A549 (cell line): ENCODE measurements around the gene TSHZ2. TPM values are rescaled to one million over a fixed set of nuclear protein-coding genes. Genes with fewer than 3 reads are reported as not detected.

ENCODE experiments used
- ATAC-seq, 2 experiments: fragments of 200-7000 bp in 1 of 2; fragments of >200 bp in 1 of 2; cut with Nextera tagmentation in 1 of 2; cut with Tn5 transposase in 1 of 2; 3 replicates each; pipeline versions ENCODE4 v1.8.0 to v1.9.1; 2018 to 2020; ENCODE audit warnings: mild to moderate bottlenecking in 1 of 2, moderate library complexity in 1 of 2
- CTCF ChIA-PET: fragments of 300-600 bp; sonication (Branson Sonifier 250); formaldehyde crosslinking; extraction: SDS; loops from one replicate; lab custom pipeline; 2021; ENCODE audit warnings: antibody characterized with exemption, inconsistent platforms; lab: Yijun Ruan, JAX
- POLR2A ChIA-PET: fragments of 350-600 bp; formaldehyde crosslinking; extraction: SDS; loops from one replicate; lab custom pipeline; 2021; ENCODE audit warnings: antibody characterized with exemption, inconsistent platforms; lab: Yijun Ruan, JAX
- DNase-seq, 2 experiments: peaks; one replicate each; pipeline versions ENCODE4 v3.0.0 to v3.0.0-alpha.2; 2011 to 2016; ENCODE audit warnings: low read depth in 1 of 2, low spot score in 1 of 2
- FAIRE-seq: peaks from 2 replicates; lab custom pipeline; 2011; peaks lifted over from hg19 to GRCh38; lab: Jason Lieb, UNC
- H3K27ac ChIP-seq, 2 experiments: fragments of >200 bp; sonication (Bioruptor Twin); formaldehyde crosslinking; 3 replicates each; pipeline ENCODE4 v1.5.1; 2016 to 2017
- H3K4me1 ChIP-seq: fragments of >200 bp; sonication (Bioruptor Twin); formaldehyde crosslinking; 3 replicates; pipeline ENCODE4 v1.6.1; 2016
- H3K4me2 ChIP-seq: fragments of >200 bp; sonication (Bioruptor Twin); formaldehyde crosslinking; 3 replicates; pipeline ENCODE4 v1.6.1; 2016
- H3K4me3 ChIP-seq: fragments of >200 bp; sonication (Bioruptor Twin); formaldehyde crosslinking; 3 replicates; pipeline ENCODE4 v1.5.1; 2016
- H3K9me3 ChIP-seq: fragments of >200 bp; sonication (Bioruptor Twin); formaldehyde crosslinking; 3 replicates; pipeline ENCODE4 v1.6.1; 2016
- BCL3 ChIP-seq: fragments of >200 bp; sonication (Bioruptor Twin); formaldehyde crosslinking; IDR thresholded peaks from 3 replicates; pipeline ENCODE4 v1.6.1; 2016
- BHLHE40 ChIP-seq: IDR thresholded peaks from 2 replicates; pipeline ENCODE4 v1.6.1; 2012; ENCODE audit warnings: low read depth, low read length, inconsistent platforms
- CHD2 ChIP-seq: fragments of 150-350 bp; IDR thresholded peaks from 2 replicates; pipeline ENCODE4 v1.6.1; 2014; ENCODE audit warnings: low read length; ENCODE audit not compliant: partially characterized antibody
- CHD4 ChIP-seq: fragments of 200-600 bp; sonication (generic); IDR thresholded peaks from 2 replicates; pipeline ENCODE4 v1.6.1; 2016; ENCODE audit warnings: antibody characterized with exemption, mild to moderate bottlenecking, borderline replicate concordance
- E2F6 ChIP-seq: IDR thresholded peaks from 2 replicates; pipeline ENCODE4 v1.6.1; 2012; ENCODE audit warnings: low read depth, borderline replicate concordance
- EHF ChIP-seq: fragments of 250-450 bp; sonication (Bioruptor Pico); IDR thresholded peaks from 2 replicates; pipeline ENCODE4 v1.5.0; 2020; ENCODE audit warnings: mild to moderate bottlenecking
- EHMT2 ChIP-seq: fragments of 200-600 bp; sonication (generic); IDR thresholded peaks from 2 replicates; pipeline ENCODE4 v1.6.1; 2016; ENCODE audit warnings: antibody characterized with exemption, low read depth, mild to moderate bottlenecking, moderate library complexity
- EP300 ChIP-seq, 2 experiments: fragments of >200 bp; sonication (Bioruptor Twin); formaldehyde crosslinking; IDR thresholded peaks; 2 replicates in 1 of 2; 3 replicates in 1 of 2; pipeline ENCODE4 v1.6.1; 2016 to 2017
- FOSB ChIP-seq: fragments of 250-450 bp; sonication (Bioruptor Pico); IDR thresholded peaks from 2 replicates; pipeline ENCODE4 v1.5.0; 2020; ENCODE audit warnings: mild to moderate bottlenecking, moderate library complexity
- FOSL2 ChIP-seq, 2 experiments: fragments of 450-650 bp in 1 of 2; fragments of >200 bp in 1 of 2; sonication (Bioruptor Twin) in 1 of 2; formaldehyde crosslinking; IDR thresholded peaks; 2 replicates each; pipeline versions ENCODE4 v1.5.0 to v1.6.1; 2016 to 2020; ENCODE audit warnings: mild to moderate bottlenecking in 1 of 2, moderate library complexity in 1 of 2
- HDAC2 ChIP-seq: fragments of 200-600 bp; sonication (generic); IDR thresholded peaks from 2 replicates; pipeline ENCODE4 v1.6.1; 2016
- HOXB13 ChIP-seq: fragments of 250-450 bp; sonication (Bioruptor Pico); IDR thresholded peaks from 2 replicates; pipeline ENCODE4 v1.5.0; 2020; ENCODE audit warnings: low read depth, mild to moderate bottlenecking, moderate library complexity
- HOXB5 ChIP-seq: fragments of 250-450 bp; sonication (Bioruptor Pico); IDR thresholded peaks from 2 replicates; pipeline ENCODE4 v1.5.0; 2020; ENCODE audit warnings: mild to moderate bottlenecking, moderate library complexity
- MYC ChIP-seq: IDR thresholded peaks from 2 replicates; pipeline ENCODE4 v1.6.1; 2012; ENCODE audit warnings: mild to moderate bottlenecking, inconsistent platforms, low read length, improper control_type of control experiment, borderline replicate concordance
- NR3C1 ChIP-seq: fragments of >200 bp; sonication (Bioruptor Twin); formaldehyde crosslinking; IDR thresholded peaks from 3 replicates; pipeline ENCODE4 v1.6.1; 2017
- PHF8 ChIP-seq: fragments of 200-600 bp; sonication (generic); IDR thresholded peaks from 2 replicates; pipeline ENCODE4 v1.6.1; 2016; ENCODE audit warnings: low read depth, mild to moderate bottlenecking, antibody characterized with exemption, moderate library complexity, borderline replicate concordance
- POLR2AphosphoS2 ChIP-seq: conservative IDR thresholded peaks from 2 replicates; pipeline ENCODE4 v1.6.1; 2012; ENCODE audit warnings: low read length, improper control_type of control experiment, inconsistent platforms
- RCOR1 ChIP-seq: fragments of 150-350 bp; IDR thresholded peaks from 2 replicates; pipeline ENCODE4 v1.6.1; 2014; ENCODE audit warnings: antibody characterized with exemption, low read length, low read depth
- ZC3H11A ChIP-seq: fragments of 450-650 bp; IDR thresholded peaks from 2 replicates; pipeline ENCODE4 v1.6.1; 2014; ENCODE audit warnings: antibody characterized with exemption, mild to moderate bottlenecking
- ZSCAN20 ChIP-seq: fragments of 250-450 bp; sonication (Bioruptor Pico); IDR thresholded peaks from 2 replicates; pipeline ENCODE4 v1.8.0; 2022; ENCODE audit warnings: mild to moderate bottlenecking, moderate library complexity
- WGBS: methylation state at CpG from one replicate; pipeline ENCODE4 v1.1.6; 2017; ENCODE audit errors: missing lambda C conversion rate; 5-methylcytosine and 5-hydroxymethylcytosine counted together
- polyA plus RNA-seq, 4 experiments: library from polyadenylated mRNA; depleted of rRNA in 3 of 4; stranded (reverse); fragments of >200 nt; fragmentation: RNase III in 1 of 4; extraction: RNeasy Plus Mini Kit Qiagen cat#74134 plus additional on column Dnase treatment in 1 of 4; gene quantifications; 2 replicates in 3 of 4; 3 replicates in 1 of 4; pipeline ENCODE4 v1.2.3, GENCODE V29; 2011 to 2017
- TF ChIP-seq, protein P1 (sequence below): fragments of >200 bp; sonication (Bioruptor Twin); formaldehyde crosslinking; IDR thresholded peaks from 2 replicates; pipeline ENCODE4 v1.6.1; 2016
- TF ChIP-seq, protein P2 (sequence below): fragments of 200-600 bp; sonication (generic); IDR thresholded peaks from 2 replicates; pipeline ENCODE4 v1.6.1; 2016; ENCODE audit warnings: antibody characterized with exemption, mild to moderate bottlenecking, moderate library complexity
- TF ChIP-seq, protein P3 (sequence below): fragments of 250-450 bp; sonication (Bioruptor Pico); IDR thresholded peaks from 2 replicates; pipeline ENCODE4 v1.5.0; 2020; ENCODE audit warnings: low read depth, mild to moderate bottlenecking, moderate library complexity
- TF ChIP-seq, protein P4 (sequence below): IDR thresholded peaks from 2 replicates; pipeline ENCODE4 v1.6.1; 2012
- TF ChIP-seq, protein P5 (sequence below): fragments of >200 bp; sonication (Bioruptor Twin); formaldehyde crosslinking; IDR thresholded peaks from 3 replicates; pipeline ENCODE4 v1.5.1; 2016

Gene TSHZ2
- polyA plus RNA-seq, 2 of the 4 experiments (the other 2 are of a cell fraction): not detected

DNA sequence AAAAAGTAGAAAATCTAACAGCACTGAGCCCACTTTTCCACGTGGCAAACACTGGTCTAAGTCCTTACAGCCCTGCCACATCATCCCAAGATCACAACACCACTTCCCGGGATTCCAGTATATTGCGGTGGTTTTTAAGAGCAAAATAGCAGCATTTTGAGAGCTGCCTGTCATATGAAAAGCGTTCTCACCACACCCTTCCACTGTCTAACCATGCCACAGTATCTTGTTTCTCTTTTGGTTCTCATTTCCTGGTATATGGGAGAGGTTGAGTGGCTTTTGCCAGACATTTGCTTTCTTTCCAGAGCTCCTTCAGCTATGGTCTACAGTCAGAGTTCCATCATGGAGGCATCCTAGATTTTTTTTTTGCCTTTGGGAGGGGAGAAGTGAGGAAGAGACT lies 243.0 kb downstream of the TSHZ2 start:
- ATAC-seq: no peak
- CTCF ChIA-PET: interaction anchor here (1.7 kb wide), 1 partner anchor 8 kb away, joined by 4 read pairs; no protein-coding TSS in a partner anchor
- WGBS: 41% methylated on average over 4 of the region's 4 CpGs
- Histone ChIP-seq H3K4me3 (no peak overlapping the region), H3K27ac (no peak overlapping the region), H3K4me1 (no peaks in the 10 kb centered on the region), H3K9me3 (no peaks in the 10 kb centered on the region; the same call in 2 of the 3 replicates), H3K4me2 (no peak overlapping the region)
- DNase-seq: no peak
- POLR2A ChIA-PET: no interaction called here
- FAIRE-seq: no peak
- TF ChIP-seq HDAC2: no peak
- TF ChIP-seq, protein P1, sequence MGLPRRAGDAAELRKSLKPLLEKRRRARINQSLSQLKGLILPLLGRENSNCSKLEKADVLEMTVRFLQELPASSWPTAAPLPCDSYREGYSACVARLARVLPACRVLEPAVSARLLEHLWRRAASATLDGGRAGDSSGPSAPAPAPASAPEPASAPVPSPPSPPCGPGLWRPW: no peak
- TF ChIP-seq, protein P2, sequence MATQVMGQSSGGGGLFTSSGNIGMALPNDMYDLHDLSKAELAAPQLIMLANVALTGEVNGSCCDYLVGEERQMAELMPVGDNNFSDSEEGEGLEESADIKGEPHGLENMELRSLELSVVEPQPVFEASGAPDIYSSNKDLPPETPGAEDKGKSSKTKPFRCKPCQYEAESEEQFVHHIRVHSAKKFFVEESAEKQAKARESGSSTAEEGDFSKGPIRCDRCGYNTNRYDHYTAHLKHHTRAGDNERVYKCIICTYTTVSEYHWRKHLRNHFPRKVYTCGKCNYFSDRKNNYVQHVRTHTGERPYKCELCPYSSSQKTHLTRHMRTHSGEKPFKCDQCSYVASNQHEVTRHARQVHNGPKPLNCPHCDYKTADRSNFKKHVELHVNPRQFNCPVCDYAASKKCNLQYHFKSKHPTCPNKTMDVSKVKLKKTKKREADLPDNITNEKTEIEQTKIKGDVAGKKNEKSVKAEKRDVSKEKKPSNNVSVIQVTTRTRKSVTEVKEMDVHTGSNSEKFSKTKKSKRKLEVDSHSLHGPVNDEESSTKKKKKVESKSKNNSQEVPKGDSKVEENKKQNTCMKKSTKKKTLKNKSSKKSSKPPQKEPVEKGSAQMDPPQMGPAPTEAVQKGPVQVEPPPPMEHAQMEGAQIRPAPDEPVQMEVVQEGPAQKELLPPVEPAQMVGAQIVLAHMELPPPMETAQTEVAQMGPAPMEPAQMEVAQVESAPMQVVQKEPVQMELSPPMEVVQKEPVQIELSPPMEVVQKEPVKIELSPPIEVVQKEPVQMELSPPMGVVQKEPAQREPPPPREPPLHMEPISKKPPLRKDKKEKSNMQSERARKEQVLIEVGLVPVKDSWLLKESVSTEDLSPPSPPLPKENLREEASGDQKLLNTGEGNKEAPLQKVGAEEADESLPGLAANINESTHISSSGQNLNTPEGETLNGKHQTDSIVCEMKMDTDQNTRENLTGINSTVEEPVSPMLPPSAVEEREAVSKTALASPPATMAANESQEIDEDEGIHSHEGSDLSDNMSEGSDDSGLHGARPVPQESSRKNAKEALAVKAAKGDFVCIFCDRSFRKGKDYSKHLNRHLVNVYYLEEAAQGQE: no peak
- TF ChIP-seq, protein P3, sequence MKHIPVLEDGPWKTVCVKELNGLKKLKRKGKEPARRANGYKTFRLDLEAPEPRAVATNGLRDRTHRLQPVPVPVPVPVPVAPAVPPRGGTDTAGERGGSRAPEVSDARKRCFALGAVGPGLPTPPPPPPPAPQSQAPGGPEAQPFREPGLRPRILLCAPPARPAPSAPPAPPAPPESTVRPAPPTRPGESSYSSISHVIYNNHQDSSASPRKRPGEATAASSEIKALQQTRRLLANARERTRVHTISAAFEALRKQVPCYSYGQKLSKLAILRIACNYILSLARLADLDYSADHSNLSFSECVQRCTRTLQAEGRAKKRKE: no peak
- TF ChIP-seq, protein P4, sequence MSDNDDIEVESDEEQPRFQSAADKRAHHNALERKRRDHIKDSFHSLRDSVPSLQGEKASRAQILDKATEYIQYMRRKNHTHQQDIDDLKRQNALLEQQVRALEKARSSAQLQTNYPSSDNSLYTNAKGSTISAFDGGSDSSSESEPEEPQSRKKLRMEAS: no peak
- TF ChIP-seq EP300 (IDR thresholded peaks at IDR 0.05): no peak
- no peak for TF ChIP-seq ZSCAN20 (CRISPR knock-in tag)
- no peak for TF ChIP-seq FOSB (CRISPR knock-in tag)
- no peak for TF ChIP-seq HOXB13 (CRISPR knock-in tag)
- TF ChIP-seq EHMT2: no peak
- no peak for TF ChIP-seq NR3C1
- no peak for TF ChIP-seq CHD4
- TF ChIP-seq FOSL2 (IDR thresholded peaks at IDR 0.05): no peak
- no peak for TF ChIP-seq FOSL2 (CRISPR knock-in tag; IDR thresholded peaks at IDR 0.05)
- no peak for TF ChIP-seq BHLHE40
- no peak for TF ChIP-seq PHF8
- TF ChIP-seq POLR2AphosphoS2: no peak
- TF ChIP-seq BCL3: no peak

DNA sequence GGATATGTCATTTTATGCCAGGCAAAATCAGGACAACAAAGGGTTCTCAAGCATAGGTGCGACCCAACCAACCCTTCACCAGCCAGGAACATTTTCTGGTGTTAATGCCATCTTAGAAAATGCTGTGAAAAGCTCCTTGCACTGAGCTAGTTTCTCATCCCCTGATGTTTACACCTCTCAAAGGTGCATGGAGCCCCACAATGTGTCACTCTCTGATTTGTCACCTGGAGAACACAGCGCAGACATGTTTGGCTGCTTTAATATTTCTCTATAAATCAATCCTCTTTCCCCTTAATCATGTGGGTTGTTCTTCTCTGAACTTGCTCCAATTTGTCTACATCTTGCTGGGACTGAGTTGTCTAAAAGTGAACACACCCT lies 244.3 kb downstream of the TSHZ2 start:
- WGBS: 90% methylated on average over 2 of the region's 2 CpGs
- Histone ChIP-seq H3K9me3 (no peaks in the 10 kb centered on the region; the same call in 2 of the 3 replicates), H3K27ac (no peak overlapping the region), H3K4me2 (no peak overlapping the region), H3K4me3 (no peak overlapping the region), H3K4me1 (no peaks in the 10 kb centered on the region)
- CTCF ChIA-PET: interaction anchor here (0.7 to 1.7 kb wide), 12 partner anchors 7 to 904 kb away, joined by 3 to 10 read pairs (median 4); no protein-coding TSS in a partner anchor
- FAIRE-seq (no peak), DNase-seq (no peak), ATAC-seq (no peak)
- TF ChIP-seq CHD2 (no peak), MYC (no peak), E2F6 (no peak), FOSL2 (IDR thresholded peaks at IDR 0.05) (no peak), FOSL2 (CRISPR knock-in tag; IDR thresholded peaks at IDR 0.05) (no peak), RCOR1 (no peak), HOXB5 (CRISPR knock-in tag) (no peak), ZC3H11A (no peak), EHF (CRISPR knock-in tag) (no peak)
- TF ChIP-seq, protein P1: no peak
- TF ChIP-seq, protein P5, sequence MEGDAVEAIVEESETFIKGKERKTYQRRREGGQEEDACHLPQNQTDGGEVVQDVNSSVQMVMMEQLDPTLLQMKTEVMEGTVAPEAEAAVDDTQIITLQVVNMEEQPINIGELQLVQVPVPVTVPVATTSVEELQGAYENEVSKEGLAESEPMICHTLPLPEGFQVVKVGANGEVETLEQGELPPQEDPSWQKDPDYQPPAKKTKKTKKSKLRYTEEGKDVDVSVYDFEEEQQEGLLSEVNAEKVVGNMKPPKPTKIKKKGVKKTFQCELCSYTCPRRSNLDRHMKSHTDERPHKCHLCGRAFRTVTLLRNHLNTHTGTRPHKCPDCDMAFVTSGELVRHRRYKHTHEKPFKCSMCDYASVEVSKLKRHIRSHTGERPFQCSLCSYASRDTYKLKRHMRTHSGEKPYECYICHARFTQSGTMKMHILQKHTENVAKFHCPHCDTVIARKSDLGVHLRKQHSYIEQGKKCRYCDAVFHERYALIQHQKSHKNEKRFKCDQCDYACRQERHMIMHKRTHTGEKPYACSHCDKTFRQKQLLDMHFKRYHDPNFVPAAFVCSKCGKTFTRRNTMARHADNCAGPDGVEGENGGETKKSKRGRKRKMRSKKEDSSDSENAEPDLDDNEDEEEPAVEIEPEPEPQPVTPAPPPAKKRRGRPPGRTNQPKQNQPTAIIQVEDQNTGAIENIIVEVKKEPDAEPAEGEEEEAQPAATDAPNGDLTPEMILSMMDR: no peak
- POLR2A ChIA-PET: no interaction called here
